Measurements from ENCODE around the gene LAMA3.

GRCh38 chr18:24003903-24004640, 314.8 kb downstream of the LAMA3 start:
- no peak for TF ChIP-seq POLR2A (IDR thresholded peaks at IDR 0.05; ENCODE audit: low read length)
- TF ChIP-seq GATA1 (IDR thresholded peaks at IDR 0.05; ENCODE audit: low read depth, low read length), result no peak

Measured in erythroblast (primary cell).